Stimulated activated CD4-positive, alpha-beta T cell treated with anti-CD3 and anti-CD28 coated beads, Interleukin-2, amount 100 ng/mL, for 4 hours (primary cell): ENCODE results near the gene TPK1.
A peak's percentile ranks its signal among the peaks of the same experiment; 100 is the strongest.
"Not testable (repeated sequence)": the region's sequence is repeated elsewhere in the genome, so short reads cannot be mapped to it uniquely, and the experiment has no call there.

Experiments
- DNase-seq: peaks from one replicate; pipeline ENCODE4 v3.0.0-alpha.2; 2020; ENCODE audit warnings: low read depth

The TPK1 gene

DNA sequence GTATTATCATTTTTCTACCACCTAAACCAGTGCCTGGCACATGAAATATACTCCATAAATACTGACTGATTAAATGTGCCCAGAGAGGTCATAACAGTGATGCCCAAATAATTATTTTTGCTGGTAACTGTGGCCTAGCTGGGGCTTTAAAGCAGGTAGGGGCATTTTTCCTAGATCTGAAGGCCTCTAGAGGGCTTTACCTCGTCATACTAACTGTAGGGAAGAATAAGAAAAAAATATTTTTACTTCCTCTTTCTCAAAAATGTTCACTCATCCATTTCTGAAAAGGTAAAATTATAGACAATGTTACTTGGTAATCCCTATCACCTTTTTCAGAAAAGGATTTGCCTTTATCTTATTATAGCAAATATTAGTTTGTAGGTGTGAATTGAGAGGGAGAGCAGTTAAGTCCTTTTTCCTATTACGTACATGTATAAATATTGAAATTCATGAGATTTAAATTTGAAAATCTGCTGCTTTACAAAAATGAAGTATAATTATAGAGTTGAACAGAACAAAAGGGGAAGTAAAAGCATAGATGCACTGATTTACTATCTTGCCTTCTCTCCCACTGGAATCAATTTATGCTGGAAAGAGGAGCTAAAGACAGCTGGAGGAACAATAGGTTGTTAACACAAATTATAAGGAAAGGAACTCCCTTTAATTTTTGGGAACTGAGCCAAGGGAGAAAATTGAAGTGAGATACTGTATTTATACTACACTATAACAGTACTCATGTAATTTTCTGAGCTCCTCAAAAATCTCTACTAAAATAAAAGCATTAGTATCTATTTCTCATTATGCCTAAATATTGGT, 360.8 kb downstream of the TPK1 start:
- DNase-seq = no peak

GRCh38 chr7:144474363-144474762, 361.5 kb downstream of the TPK1 start:
- DNase-seq = no peak

DNA sequence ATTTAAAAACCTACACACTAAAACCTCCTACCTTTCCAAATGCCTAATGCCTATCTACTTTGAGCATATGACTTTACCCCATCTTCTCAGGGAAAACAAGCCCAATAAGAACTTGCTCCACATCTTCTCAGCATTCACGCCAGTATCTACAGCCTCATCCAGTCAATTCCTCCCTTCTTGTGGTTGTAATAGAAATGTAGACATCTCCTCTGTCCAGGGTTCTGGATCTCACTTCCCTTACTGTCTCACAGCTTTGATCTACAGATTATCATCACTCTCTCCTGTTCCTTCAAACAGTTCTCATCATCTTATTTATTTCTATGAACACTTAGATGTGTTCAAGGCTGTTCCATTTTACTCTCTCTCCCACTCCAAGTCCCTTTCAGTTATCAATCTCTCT, 361.9 kb downstream of the TPK1 start:
- DNase-seq = no peak

- no peak for DNase-seq
Measured at GRCh38 chr7:144470078-144470477, 365.8 kb downstream of the TPK1 start.

DNA sequence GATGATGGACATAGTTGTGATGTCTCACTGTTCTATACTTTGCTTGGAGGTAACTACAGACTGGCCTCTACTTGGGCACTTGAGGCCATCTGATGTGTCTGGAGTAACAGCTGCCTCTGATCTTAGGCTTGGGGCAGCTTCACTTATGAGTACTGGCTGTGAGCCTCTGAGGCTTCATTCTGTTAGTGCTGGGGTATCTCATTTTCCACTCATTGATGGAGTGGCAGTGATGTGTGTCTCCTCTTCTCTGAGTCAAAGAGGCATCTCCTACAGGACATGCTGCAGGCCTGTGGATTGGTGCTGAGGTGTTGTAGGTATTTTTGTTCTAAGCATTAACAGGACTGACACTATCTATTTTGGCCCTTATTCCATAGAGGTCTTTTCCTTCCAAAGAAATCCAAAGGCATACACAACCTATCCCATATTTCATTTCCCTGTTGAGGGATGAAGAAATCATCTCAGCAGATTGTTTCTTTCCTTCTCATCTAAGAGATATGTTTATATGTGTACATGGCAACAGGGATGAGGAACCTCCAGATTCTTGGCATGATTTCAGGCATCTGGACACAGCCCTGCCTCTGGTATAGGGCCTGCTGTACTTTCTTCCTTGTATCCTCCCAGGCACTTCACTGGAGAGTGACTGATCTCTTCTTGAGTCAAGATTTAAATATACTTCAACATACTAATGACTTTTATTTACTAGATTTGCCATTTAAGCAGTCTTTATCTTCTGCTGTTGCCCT, 366.7 kb downstream of the TPK1 start:
- no peak for DNase-seq

DNA sequence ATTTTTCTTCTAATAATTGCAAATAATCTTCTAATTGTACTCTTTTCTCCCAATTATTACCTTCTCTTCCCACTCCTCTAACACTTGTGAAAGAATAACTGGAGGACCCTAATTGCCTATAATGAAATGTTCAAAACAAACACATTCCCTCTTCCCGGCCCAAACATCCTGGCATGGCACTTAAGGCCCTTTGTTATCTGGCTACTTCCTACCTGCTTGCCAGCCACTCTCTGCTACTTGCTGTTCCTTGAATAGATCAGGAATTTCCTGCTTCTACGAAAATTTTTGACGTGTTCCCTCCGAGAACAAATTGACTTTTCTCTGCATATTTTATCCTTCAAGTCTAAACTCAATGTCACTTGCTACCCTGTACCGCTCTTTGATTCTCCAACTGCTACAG, 376.2 kb downstream of the TPK1 start:
- DNase-seq = no peak

- DNase-seq = no peak
Measured at GRCh38 chr7:144455040-144455404, 380.8 kb downstream of the TPK1 start.

GRCh38 chr7:144454256-144455039, 381.4 kb downstream of the TPK1 start:
- DNase-seq = no peak

DNA sequence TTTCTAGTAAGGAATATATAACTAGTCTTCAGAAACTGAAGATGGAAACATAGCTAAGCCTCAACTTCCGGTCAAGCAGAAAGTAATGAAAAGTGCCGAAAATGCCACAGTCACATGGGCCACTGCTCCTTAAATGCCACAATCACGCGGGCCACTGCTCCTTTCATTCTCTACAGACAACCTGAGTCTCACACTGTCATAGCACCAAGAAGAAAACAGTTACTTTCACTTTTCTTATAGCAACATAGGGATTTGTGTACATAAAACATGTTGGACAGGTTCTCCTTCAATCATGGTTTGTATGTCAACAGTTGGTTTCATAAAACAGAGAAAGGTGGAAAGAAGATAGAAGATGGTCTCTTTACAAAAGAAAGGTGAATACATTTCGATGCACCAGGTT, 383.8 kb downstream of the TPK1 start:
- DNase-seq = no peak

DNA sequence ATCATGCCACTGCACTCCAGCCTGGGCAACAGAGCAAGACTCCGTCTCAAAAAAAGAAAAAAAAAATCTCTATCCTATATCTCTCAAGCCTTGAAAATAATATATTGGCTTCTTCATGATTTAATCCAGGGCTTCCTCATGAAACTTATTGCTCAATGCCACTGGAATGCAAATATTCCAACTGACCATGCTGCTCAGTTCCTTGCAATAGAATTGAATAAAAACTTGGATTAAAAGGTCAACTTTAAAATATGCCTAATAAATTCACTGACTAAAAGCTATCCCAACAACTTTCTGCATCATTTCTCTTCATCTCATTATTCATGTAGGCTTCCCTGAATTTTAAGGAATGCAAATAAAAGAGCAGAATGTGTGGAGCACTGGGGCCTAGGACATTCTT, 390.3 kb downstream of the TPK1 start:
- no peak for DNase-seq

DNA sequence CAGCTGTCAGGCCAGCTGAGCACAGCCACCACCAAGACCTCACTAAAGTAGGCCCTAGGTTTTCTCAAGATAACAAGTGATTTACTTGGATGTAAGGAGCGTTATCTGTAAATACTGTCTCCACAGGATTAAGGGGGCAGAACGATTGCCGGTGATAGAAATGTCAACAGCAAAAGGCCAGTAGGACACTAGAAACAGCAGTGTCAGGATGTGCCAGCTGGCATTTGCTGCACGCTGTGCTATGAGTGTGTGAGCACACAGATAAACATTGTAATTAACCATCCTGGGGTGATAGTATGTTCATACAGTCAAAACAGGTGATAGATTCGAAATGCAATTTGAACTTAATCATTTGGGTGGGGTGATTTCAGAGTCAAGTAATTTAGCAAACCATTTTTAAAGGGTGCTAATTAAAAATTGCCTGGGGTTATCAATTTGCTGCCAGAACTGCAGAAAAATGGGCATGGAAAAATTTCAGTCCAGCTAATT, 396.1 kb downstream of the TPK1 start:
- no peak for DNase-seq

DNA sequence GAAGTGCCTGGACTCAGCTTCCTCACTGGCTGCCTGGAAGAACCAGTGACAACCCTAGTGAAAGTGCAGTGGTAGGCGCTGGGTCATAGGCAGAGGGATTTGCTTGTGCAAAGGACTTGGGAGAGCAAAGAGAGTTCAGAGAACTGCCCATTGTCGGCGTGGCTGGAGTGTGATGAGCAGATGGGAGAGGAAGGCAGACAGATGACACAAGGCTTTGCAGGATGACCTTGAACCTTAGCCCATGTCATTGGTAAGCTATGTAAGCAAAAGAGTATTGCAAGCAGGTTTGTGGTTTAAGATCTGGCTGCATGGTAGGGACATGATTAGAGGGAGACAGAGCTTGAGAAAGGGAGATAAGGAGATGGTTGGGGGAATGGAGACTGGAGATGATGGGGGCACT, 397.1 kb downstream of the TPK1 start:
- DNase-seq = no peak

DNA sequence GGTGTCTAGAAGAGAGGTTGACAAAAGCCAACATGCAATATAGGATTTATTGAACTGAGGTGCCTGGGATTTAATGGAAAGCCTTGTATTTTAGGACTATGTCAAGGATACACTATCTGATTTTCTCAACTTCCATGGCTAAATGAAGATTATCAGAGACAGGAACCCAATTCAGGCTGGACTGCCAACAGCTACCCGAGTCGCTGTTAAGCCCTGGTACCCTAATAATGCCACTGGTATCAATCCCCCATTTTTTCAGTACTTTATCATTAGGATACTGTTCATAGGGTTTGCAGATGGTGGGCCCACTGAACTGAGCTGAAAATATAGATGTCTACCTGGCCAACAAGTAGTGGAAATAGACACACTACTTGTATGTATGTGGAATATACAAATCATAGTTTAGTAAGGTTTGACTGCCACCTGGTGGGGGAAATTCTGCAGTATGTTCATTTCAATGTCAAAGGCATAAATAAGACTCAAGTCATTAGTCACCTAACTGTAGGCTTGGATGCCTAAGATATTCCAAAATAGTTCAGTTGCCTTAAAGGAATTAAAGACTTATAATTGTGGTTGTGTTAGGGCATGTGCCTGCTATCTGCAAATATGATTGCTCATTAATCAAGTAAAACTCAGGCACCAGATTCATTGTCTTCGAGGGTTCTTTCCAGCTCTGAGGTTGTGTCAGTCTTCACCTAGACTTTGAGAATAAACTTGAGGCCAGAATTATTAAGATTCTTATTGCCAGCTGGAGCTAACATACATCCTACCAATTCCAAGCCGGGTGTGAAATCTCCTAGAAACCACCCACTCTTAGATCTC, 398.3 kb downstream of the TPK1 start:
- DNase-seq = peak; percentile 10

GRCh38 chr7:144436500-144436899, 399.4 kb downstream of the TPK1 start:
- DNase-seq = no peak

DNA sequence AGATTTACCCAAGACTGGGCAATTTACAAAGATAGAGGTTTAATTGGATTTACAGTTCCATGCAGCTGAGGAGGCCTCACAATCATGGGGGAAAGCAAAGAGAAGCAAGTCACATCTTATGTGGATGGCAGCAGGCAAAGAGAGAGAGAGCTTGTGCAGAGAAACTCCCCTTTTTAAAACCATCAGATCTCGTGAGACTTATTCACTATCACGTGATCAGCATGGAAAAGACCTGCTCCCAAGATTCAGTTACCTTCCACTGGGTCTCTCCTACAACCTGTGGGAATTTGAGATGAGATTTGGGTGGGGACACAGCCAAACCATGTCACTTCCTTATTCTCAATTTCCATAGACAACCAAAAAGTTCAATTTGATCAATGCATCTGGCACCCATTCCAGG, 407.4 kb downstream of the TPK1 start:
- no peak for DNase-seq

DNA sequence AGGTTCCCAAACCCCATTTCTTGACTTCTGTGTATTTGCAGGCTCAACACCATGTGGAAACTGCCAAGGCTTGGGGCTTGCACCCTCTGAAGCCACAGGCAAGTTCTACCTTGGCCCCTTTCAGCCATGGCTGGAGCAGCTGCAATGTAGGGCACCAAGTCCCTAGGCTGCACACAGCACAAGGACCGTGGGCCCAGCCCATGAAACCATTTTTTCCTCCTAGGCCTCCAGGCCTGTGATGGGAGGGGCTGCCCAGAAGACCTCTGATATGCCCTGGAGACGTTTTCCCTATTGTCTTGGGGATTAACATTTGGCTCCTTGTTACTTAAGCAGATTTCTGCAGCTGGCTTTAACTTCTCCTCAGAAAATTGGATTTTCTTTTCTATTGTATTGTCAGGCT, 408.3 kb downstream of the TPK1 start:
- DNase-seq = not testable (repeated sequence)

DNA sequence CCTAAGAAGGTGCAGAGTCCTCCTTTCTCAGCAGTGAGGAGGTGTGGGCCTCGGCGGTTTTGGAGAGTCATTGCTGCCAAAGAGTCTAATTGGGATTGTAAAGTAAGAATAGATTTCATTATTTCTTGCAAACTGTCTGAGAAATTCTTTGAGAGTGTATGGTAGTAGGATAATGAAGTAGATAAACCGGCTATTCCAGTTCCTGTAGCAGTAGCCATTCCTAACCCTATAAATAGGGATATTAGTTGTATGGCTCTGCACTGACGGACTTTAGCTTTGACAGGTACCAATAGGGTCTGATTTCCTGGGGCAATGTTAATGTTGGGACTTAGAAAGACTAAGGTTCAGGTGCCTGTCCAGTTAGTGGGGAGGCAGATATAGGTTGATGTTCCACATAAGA, 416.9 kb downstream of the TPK1 start:
- not testable (repeated sequence) for DNase-seq

GRCh38 chr7:144416341-144416740, 419.5 kb downstream of the TPK1 start:
- DNase-seq = no peak

- no peak for DNase-seq
Measured at GRCh38 chr7:144415858-144416257, 420.0 kb downstream of the TPK1 start.

- DNase-seq = no peak
Measured at GRCh38 chr7:144414815-144415214, 421.0 kb downstream of the TPK1 start.

- DNase-seq = no peak
Measured at GRCh38 chr7:144410441-144410840, 425.4 kb downstream of the TPK1 start.

- no peak for DNase-seq
Measured at GRCh38 chr7:144408121-144408520, 427.7 kb downstream of the TPK1 start.
